Measurements from ENCODE around the gene CBFB. TPM values are rescaled to one million over a fixed set of nuclear protein-coding genes. Genes with fewer than 3 reads are reported as not detected.
A peak's percentile ranks its signal among the peaks of the same experiment; 100 is the strongest.

Gene CBFB
- total and polyA plus RNA-seq, 2 of the 4 experiments (the other 2 are of a cell fraction) = 44.2 to 48.0 TPM

GRCh38 chr16:67071476-67072048 is 42.6 kb downstream of the CBFB start:
- peaks cover 21% of the 10 kb centered on the region for H3K36me3 ChIP-seq (ENCODE audit: control insufficient read depth, insufficient read depth, low read length)
- DNase-seq = no peak
- TF ChIP-seq USF2 (IDR thresholded peaks at IDR 0.05; ENCODE audit: low read depth, low read length) (no peak), POLR2A (IDR thresholded peaks at IDR 0.05; ENCODE audit: low read depth, low read length) (no peak), RAD21 (IDR thresholded peaks at IDR 0.05; ENCODE audit: low read length) (no peak), BHLHE40 (IDR thresholded peaks at IDR 0.05; ENCODE audit: low read depth, low read length) (no peak), RCOR1 (IDR thresholded peaks at IDR 0.05; ENCODE audit: insufficient replicate concordance, low read length) (no peak), CEBPB (IDR thresholded peaks at IDR 0.05; ENCODE audit: low read depth, low read length) (no peak), ELK1 (IDR thresholded peaks at IDR 0.05; ENCODE audit: borderline replicate concordance, low read depth, low read length) (no peak), NFE2L2 (IDR thresholded peaks at IDR 0.05; ENCODE audit: low read depth, low read length) (no peak), MAZ (IDR thresholded peaks at IDR 0.05; ENCODE audit: borderline replicate concordance, low read depth, low read length) (no peak)
- H3K27me3 ChIP-seq (ENCODE audit: control insufficient read depth, insufficient read depth, low read length) = no peaks in the 10 kb centered on the region
- intact Hi-C loops (cut with micrococcal nuclease) = no loop called here
- in situ Hi-C loops (cut with MboI; ENCODE audit: low sequenced_read_pairs) = no loop called here
- no peak overlapping the region for H3K14ac ChIP-seq (replicated peaks; ENCODE audit: low read depth, low read length)
- CTCF ChIA-PET = no interaction called here
- BruUV-seq (replicated peaks) = no TSS peak
- H4K8ac ChIP-seq (ENCODE audit: low read depth in 2 of 2, low read length in 2 of 2) = peak overlapping the region in 1 of 2 experiments; percentile 58; a peak in 2 of 4 replicates
- ATAC-seq (ENCODE audit: low read depth) = peak; percentile 53
- POLR2A ChIA-PET (ENCODE audit: unreplicated experiment) = no interaction called here
- H3K18ac ChIP-seq (ENCODE audit: low read depth, low read length) = no peak overlapping the region
- H2BK20ac ChIP-seq (ENCODE audit: low read depth, low read length) = no peak overlapping the region
- no peak overlapping the region for H4K5ac ChIP-seq (ENCODE audit: low read depth, low read length)
- peaks cover 24 to 59% of the 10 kb centered on the region in 2 experiments; a peak in 3 of 4 replicates for H3K79me1 ChIP-seq (ENCODE audit: low read depth in 1 of 2, low read length in 2 of 2)
- H2BK5ac ChIP-seq (ENCODE audit: low read depth, low read length, poor library complexity, severe bottlenecking) = peak overlapping the region; percentile 50
- no peak overlapping the region for H4K91ac ChIP-seq (ENCODE audit: insufficient read depth, low read depth, low read length)
- no peak overlapping the region for H3K56ac ChIP-seq (ENCODE audit: extremely low read depth, insufficient read depth, low read length)
- no peak overlapping the region for H2AFZ ChIP-seq (replicated peaks; ENCODE audit: low read length, poor library complexity)
- H2AK5ac ChIP-seq (ENCODE audit: low read depth, low read length) = no peak overlapping the region; the same call in 1 of the 2 replicates
- whole genome bisulfite sequencing, 2 experiments (ENCODE audit: extremely low coverage in 2 of 2, insufficient read length in 1 of 2) = no CpG with 5 or more reads among the region's 4 CpGs
- no peak overlapping the region for H3K9ac ChIP-seq (ENCODE audit: low read depth, low read length)
- H3K23ac ChIP-seq (ENCODE audit: low read depth, low read length) = no peak overlapping the region
- dilution Hi-C loops (cut with HindIII; ENCODE audit: low sequenced_read_pairs, unreplicated experiment) = no loop called here
- H3K4me1 ChIP-seq (ENCODE audit: control insufficient read depth, insufficient read depth, low read length) = peaks cover 2% of the 10 kb centered on the region; the same call in 1 of the 2 replicates
- 0 out of 2 replicates have a peak, but pooled peaks cover 8% of the 10 kb centered on the region for H3K9me1 ChIP-seq (ENCODE audit: insufficient read depth, low read length)
- H2BK15ac ChIP-seq (ENCODE audit: low read depth, low read length) = no peak overlapping the region
- no peak overlapping the region for H3K4me2 ChIP-seq (ENCODE audit: low read depth, low read length)
- H3K27ac ChIP-seq (ENCODE audit: insufficient read depth, low read length) = no peak overlapping the region
- no peak overlapping the region for H3K4ac ChIP-seq (ENCODE audit: low read depth, low read length)
- no peak overlapping the region for H2BK120ac ChIP-seq (ENCODE audit: low read depth, low read length)
- H4K20me1 ChIP-seq (ENCODE audit: insufficient read depth, low read length) = 0 out of 2 replicates have a peak, but pooled peaks cover 3% of the 10 kb centered on the region
- no peak overlapping the region for H3K4me3 ChIP-seq (ENCODE audit: insufficient read depth, low read depth, low read length)
- no peaks in the 10 kb centered on the region for H3K9me3 ChIP-seq (ENCODE audit: control insufficient read depth, insufficient read depth, low read length)
- no peak overlapping the region for H2AK9ac ChIP-seq (replicated peaks; ENCODE audit: low read depth, low read length, poor library complexity)

Data from IMR-90 (cell line).